Lower leg skin (tissue), 4 donors: ENCODE measurements around the gene PKP1. TPM values are rescaled to one million over a fixed set of nuclear protein-coding genes. Genes with fewer than 3 reads are reported as not detected.
"Not testable (repeated sequence)": the region's sequence is repeated elsewhere in the genome, so short reads cannot be mapped to it uniquely, and the experiment has no call there.

Experiments used
- DNase-seq, 2 donors: peaks; one replicate each; pipeline ENCODE4 v3.0.0-alpha.2; 2019; ENCODE audit warnings: low spot score in 2 of 2
- H3K4me3 ChIP-seq: fragments of 200-600 bp; sonication (generic); 2 replicates; pipeline ENCODE4 v1.5.1; 2017; ENCODE audit warnings: mild to moderate bottlenecking, low read depth; ENCODE audit not compliant: poor library complexity, severe bottlenecking
- POLR2A ChIP-seq, 2 donors: fragments of 450-650 bp; IDR thresholded peaks; one replicate each; pipeline ENCODE4 v1.6.1; 2016 to 2017; ENCODE audit warnings: antibody characterized with exemption in 2 of 2, mild to moderate bottlenecking in 1 of 2, moderate library complexity in 1 of 2
- WGBS, 2 donors: methylation state at CpG; one replicate each; pipeline ENCODE4 v1.1.5; 2018; 5-methylcytosine and 5-hydroxymethylcytosine counted together
- intact Hi-C: fragments of 100-400 bp; cut with DNase I; formaldehyde crosslinking; loops from one replicate; pipeline ENCODE4 v1.15.0; 2023; ENCODE audit warnings: low total_unique reads
- total RNA-seq, 4 donors: library from RNA; depleted of rRNA; stranded (reverse); fragments of >200 nt; gene quantifications; one replicate each; pipeline ENCODE4 v1.1.0, GENCODE V29; 2016
- TF ChIP-seq, protein P1 (sequence below), 3 donors: fragments of 450-650 bp; IDR thresholded peaks; one replicate each; pipeline ENCODE4 v1.5.1; 2016; ENCODE audit warnings: antibody characterized with exemption in 3 of 3, mild to moderate bottlenecking in 3 of 3, moderate library complexity in 2 of 3

PKP1 gene, protein sequence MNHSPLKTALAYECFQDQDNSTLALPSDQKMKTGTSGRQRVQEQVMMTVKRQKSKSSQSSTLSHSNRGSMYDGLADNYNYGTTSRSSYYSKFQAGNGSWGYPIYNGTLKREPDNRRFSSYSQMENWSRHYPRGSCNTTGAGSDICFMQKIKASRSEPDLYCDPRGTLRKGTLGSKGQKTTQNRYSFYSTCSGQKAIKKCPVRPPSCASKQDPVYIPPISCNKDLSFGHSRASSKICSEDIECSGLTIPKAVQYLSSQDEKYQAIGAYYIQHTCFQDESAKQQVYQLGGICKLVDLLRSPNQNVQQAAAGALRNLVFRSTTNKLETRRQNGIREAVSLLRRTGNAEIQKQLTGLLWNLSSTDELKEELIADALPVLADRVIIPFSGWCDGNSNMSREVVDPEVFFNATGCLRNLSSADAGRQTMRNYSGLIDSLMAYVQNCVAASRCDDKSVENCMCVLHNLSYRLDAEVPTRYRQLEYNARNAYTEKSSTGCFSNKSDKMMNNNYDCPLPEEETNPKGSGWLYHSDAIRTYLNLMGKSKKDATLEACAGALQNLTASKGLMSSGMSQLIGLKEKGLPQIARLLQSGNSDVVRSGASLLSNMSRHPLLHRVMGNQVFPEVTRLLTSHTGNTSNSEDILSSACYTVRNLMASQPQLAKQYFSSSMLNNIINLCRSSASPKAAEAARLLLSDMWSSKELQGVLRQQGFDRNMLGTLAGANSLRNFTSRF
- total RNA-seq: 1,000 to 10,000 TPM in 1 of 4 donors, 100 to 1,000 TPM in 3; 928 to 1,274 (median 961) TPM

- TF ChIP-seq POLR2A (IDR thresholded peaks at IDR 0.05): no peak
- TF ChIP-seq, protein P1, sequence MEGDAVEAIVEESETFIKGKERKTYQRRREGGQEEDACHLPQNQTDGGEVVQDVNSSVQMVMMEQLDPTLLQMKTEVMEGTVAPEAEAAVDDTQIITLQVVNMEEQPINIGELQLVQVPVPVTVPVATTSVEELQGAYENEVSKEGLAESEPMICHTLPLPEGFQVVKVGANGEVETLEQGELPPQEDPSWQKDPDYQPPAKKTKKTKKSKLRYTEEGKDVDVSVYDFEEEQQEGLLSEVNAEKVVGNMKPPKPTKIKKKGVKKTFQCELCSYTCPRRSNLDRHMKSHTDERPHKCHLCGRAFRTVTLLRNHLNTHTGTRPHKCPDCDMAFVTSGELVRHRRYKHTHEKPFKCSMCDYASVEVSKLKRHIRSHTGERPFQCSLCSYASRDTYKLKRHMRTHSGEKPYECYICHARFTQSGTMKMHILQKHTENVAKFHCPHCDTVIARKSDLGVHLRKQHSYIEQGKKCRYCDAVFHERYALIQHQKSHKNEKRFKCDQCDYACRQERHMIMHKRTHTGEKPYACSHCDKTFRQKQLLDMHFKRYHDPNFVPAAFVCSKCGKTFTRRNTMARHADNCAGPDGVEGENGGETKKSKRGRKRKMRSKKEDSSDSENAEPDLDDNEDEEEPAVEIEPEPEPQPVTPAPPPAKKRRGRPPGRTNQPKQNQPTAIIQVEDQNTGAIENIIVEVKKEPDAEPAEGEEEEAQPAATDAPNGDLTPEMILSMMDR (IDR thresholded peaks at IDR 0.05): no peak
- peak within 1 kb of the TSS; percentile 36 for H3K4me3 ChIP-seq
- intact Hi-C loops: no loop called here
- WGBS, 2 donors: 5 to 6% methylated on average over 26 to 54 of the region's 55 CpGs
- DNase-seq: peak in 1 of 2 donors; percentile 73
Measured at GRCh38 chr1:201282931-201283829, at the start of gene PKP1. PKP1 (plus strand) TSS chr1:201283506; CDS start chr1:201283703, 197 bp downstream.

- intact Hi-C loops, H3K4me3 ChIP-seq: not testable (repeated sequence)
- DNase-seq: peak in 1 of 2 donors; percentile 73
- WGBS, 2 donors: 71 to 90% methylated on average over 11 of the region's 11 CpGs
Measured at GRCh38 chr1:201239646-201240045, 43.7 kb upstream of the PKP1 start.

GRCh38 chr1:201240171-201240570 lies 43.1 kb upstream of the PKP1 start:
- intact Hi-C loops: no loop called here
- no peak overlapping the region for H3K4me3 ChIP-seq
- peak in 1 of 2 donors; percentile 0 for DNase-seq
- 90 to 99% methylated on average over 3 of the region's 3 CpGs for WGBS, 2 donors
- TF ChIP-seq POLR2A (IDR thresholded peaks at IDR 0.05): no peak
- TF ChIP-seq, protein P1 (IDR thresholded peaks at IDR 0.05): no peak

GRCh38 chr1:201241736-201242135 lies 41.6 kb upstream of the PKP1 start:
- DNase-seq: no peak
- intact Hi-C loops: no loop called here
- no peak overlapping the region for H3K4me3 ChIP-seq
- 77 to 78% methylated on average over 2 of the region's 2 CpGs for WGBS, 2 donors
- TF ChIP-seq, protein P1 (IDR thresholded peaks at IDR 0.05): no peak
- TF ChIP-seq POLR2A (IDR thresholded peaks at IDR 0.05): no peak

DNA sequence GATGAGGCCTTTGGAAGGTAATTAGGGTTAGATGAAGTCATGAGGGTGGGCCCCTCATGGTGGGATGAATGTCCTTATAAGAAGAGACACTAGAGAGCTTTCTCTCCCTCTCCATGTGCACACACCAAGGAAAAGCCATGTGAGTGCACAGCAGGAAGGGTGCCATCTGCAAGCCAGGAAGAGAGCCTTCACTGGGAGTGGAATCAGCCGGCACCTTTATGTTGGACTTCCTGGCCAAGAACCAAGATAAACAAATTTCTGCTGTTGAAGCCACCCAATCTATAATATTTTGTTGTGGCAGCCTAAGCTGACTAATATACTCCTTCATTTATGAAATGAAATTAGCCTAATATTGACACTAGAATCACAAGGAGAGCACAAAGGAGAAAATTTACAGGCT lies 38.2 kb upstream of the PKP1 start:
- DNase-seq: peak in 1 of 2 donors; percentile 6
- TF ChIP-seq POLR2A (IDR thresholded peaks at IDR 0.05): no peak
- TF ChIP-seq, protein P1 (IDR thresholded peaks at IDR 0.05): no peak
- no peak overlapping the region for H3K4me3 ChIP-seq
- 50 to 57% methylated on average over 1 of the region's 1 CpG for WGBS, 2 donors
- intact Hi-C loops: no loop called here
